GM23338 (cell line): Measurements from ENCODE around the gene NF1. TPM values are rescaled to one million over a fixed set of nuclear protein-coding genes. Genes with fewer than 3 reads are reported as not detected.

Experiments used
- CREB1 ChIP-seq: fragments of 250-450 bp; sonication (Bioruptor Pico); IDR thresholded peaks from 2 replicates; pipeline ENCODE4 v1.5.0; 2020; ENCODE audit warnings: low read depth, mild to moderate bottlenecking, moderate library complexity
- ETS1 ChIP-seq: IDR thresholded peaks from 2 replicates; pipeline ENCODE4 v1.6.1; 2016; ENCODE audit warnings: antibody characterized with exemption
- EZH2 ChIP-seq: fragments of 200-600 bp; sonication (generic); IDR thresholded peaks from one replicate; pipeline ENCODE4 v1.8.0; 2017; ENCODE audit warnings: antibody characterized with exemption, mild to moderate bottlenecking, low read depth; ENCODE audit not compliant: unreplicated experiment
- EZH2phosphoT487 ChIP-seq: fragments of 200-600 bp; sonication (generic); IDR thresholded peaks from one replicate; pipeline ENCODE4 v1.8.1; 2018; ENCODE audit warnings: antibody characterized with exemption; ENCODE audit not compliant: unreplicated experiment
- REST ChIP-seq: IDR thresholded peaks from one replicate; pipeline ENCODE4 v1.6.1; 2018; ENCODE audit warnings: antibody characterized with exemption; ENCODE audit not compliant: unreplicated experiment
- STAT1 ChIP-seq: IDR thresholded peaks from one replicate; pipeline ENCODE4 v1.6.1; 2016; ENCODE audit warnings: antibody characterized with exemption; ENCODE audit not compliant: unreplicated experiment
- ZNF114 ChIP-seq: fragments of 250-450 bp; sonication (Bioruptor Pico); IDR thresholded peaks from 2 replicates; pipeline ENCODE4 v1.5.0; 2020; ENCODE audit warnings: mild to moderate bottlenecking, moderate library complexity
- ZNF331 ChIP-seq: fragments of 250-450 bp; sonication (Bioruptor Pico); IDR thresholded peaks from 2 replicates; pipeline ENCODE4 v1.5.0; 2020; ENCODE audit warnings: low read depth, mild to moderate bottlenecking, moderate library complexity
- polyA plus RNA-seq: library from polyadenylated mRNA; unstranded; fragments of >200 nt; fragmentation: Nextera tagmentation; extraction: Ambion mirVana; gene quantifications from 2 replicates; pipeline ENCODE4 v1.2.1, GENCODE V29; 2016
- total RNA-seq: library from RNA; depleted of rRNA; stranded (reverse); fragments of >200 nt; shearing (Covaris generic); gene quantifications from 2 replicates; pipeline ENCODE4 v1.2.3, GENCODE V29; 2014
- TF ChIP-seq, protein P1 (sequence below): fragments of 250-450 bp; sonication (Bioruptor Pico); IDR thresholded peaks from 2 replicates; pipeline ENCODE4 v1.5.0; 2020; ENCODE audit warnings: mild to moderate bottlenecking, moderate library complexity

The NF1 gene
- total and polyA plus RNA-seq, 2 experiments from 2014 or later = 16.3 to 49.7 TPM

GRCh38 chr17:31226950-31227349 is 132.2 kb downstream of the NF1 start (continued):
- TF ChIP-seq, protein P1, sequence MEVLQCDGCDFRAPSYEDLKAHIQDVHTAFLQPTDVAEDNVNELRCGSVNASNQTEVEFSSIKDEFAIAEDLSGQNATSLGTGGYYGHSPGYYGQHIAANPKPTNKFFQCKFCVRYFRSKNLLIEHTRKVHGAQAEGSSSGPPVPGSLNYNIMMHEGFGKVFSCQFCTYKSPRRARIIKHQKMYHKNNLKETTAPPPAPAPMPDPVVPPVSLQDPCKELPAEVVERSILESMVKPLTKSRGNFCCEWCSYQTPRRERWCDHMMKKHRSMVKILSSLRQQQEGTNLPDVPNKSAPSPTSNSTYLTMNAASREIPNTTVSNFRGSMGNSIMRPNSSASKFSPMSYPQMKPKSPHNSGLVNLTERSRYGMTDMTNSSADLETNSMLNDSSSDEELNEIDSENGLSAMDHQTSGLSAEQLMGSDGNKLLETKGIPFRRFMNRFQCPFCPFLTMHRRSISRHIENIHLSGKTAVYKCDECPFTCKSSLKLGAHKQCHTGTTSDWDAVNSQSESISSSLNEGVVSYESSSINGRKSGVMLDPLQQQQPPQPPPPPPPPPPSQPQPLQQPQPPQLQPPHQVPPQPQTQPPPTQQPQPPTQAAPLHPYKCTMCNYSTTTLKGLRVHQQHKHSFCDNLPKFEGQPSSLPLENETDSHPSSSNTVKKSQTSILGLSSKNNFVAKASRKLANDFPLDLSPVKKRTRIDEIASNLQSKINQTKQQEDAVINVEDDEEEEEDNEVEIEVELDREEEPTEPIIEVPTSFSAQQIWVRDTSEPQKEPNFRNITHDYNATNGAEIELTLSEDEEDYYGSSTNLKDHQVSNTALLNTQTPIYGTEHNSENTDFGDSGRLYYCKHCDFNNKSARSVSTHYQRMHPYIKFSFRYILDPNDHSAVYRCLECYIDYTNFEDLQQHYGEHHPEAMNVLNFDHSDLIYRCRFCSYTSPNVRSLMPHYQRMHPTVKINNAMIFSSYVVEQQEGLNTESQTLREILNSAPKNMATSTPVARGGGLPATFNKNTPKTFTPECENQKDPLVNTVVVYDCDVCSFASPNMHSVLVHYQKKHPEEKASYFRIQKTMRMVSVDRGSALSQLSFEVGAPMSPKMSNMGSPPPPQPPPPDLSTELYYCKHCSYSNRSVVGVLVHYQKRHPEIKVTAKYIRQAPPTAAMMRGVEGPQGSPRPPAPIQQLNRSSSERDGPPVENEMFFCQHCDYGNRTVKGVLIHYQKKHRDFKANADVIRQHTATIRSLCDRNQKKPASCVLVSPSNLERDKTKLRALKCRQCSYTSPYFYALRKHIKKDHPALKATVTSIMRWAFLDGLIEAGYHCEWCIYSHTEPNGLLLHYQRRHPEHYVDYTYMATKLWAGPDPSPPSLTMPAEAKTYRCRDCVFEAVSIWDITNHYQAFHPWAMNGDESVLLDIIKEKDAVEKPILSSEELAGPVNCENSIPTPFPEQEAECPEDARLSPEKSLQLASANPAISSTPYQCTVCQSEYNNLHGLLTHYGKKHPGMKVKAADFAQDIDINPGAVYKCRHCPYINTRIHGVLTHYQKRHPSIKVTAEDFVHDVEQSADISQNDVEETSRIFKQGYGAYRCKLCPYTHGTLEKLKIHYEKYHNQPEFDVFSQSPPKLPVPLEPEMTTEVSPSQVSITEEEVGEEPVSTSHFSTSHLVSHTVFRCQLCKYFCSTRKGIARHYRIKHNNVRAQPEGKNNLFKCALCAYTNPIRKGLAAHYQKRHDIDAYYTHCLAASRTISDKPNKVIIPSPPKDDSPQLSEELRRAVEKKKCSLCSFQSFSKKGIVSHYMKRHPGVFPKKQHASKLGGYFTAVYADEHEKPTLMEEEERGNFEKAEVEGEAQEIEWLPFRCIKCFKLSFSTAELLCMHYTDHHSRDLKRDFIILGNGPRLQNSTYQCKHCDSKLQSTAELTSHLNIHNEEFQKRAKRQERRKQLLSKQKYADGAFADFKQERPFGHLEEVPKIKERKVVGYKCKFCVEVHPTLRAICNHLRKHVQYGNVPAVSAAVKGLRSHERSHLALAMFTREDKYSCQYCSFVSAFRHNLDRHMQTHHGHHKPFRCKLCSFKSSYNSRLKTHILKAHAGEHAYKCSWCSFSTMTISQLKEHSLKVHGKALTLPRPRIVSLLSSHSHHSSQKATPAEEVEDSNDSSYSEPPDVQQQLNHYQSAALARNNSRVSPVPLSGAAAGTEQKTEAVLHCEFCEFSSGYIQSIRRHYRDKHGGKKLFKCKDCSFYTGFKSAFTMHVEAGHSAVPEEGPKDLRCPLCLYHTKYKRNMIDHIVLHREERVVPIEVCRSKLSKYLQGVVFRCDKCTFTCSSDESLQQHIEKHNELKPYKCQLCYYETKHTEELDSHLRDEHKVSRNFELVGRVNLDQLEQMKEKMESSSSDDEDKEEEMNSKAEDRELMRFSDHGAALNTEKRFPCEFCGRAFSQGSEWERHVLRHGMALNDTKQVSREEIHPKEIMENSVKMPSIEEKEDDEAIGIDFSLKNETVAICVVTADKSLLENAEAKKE (CRISPR knock-in tag) = no peak
- TF ChIP-seq EZH2phosphoT487 = no peak
- TF ChIP-seq REST = no peak
- no peak for TF ChIP-seq ZNF114 (CRISPR knock-in tag)
- TF ChIP-seq CREB1 = no peak
- no peak for TF ChIP-seq ETS1
- no peak for TF ChIP-seq STAT1
- no peak for TF ChIP-seq ZNF331 (CRISPR knock-in tag)
- TF ChIP-seq EZH2 = no peak
